ENCODE results near the gene KCND3.

DNA sequence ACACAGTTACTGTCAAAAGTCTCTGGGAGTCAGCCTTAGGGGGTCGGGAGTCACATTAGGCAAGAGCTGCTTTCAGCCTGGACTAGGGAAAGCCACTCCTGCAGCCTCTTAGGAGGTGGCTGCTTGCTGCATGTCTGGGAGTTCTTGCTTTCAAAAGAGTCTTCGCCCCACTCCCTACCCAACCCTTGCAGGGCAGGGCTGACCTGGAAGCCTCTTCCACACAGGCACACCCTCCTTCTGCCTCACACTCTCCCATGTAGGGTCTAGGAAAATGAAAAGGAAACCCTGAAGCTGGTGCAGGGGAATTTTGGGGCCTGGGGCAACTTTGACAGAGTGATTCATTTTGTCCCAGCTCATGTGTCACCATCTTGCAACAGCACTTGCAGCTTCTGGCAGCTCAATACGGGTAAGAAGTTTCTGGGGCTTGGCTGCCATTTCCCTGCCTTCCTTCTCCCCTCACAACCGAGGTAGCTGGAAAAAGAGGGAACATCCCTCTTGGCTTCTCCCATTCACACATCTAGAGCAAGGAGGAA is 37.3 kb downstream of the KCND3 start:
- TF ChIP-seq, protein P1, sequence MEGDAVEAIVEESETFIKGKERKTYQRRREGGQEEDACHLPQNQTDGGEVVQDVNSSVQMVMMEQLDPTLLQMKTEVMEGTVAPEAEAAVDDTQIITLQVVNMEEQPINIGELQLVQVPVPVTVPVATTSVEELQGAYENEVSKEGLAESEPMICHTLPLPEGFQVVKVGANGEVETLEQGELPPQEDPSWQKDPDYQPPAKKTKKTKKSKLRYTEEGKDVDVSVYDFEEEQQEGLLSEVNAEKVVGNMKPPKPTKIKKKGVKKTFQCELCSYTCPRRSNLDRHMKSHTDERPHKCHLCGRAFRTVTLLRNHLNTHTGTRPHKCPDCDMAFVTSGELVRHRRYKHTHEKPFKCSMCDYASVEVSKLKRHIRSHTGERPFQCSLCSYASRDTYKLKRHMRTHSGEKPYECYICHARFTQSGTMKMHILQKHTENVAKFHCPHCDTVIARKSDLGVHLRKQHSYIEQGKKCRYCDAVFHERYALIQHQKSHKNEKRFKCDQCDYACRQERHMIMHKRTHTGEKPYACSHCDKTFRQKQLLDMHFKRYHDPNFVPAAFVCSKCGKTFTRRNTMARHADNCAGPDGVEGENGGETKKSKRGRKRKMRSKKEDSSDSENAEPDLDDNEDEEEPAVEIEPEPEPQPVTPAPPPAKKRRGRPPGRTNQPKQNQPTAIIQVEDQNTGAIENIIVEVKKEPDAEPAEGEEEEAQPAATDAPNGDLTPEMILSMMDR (optimal IDR thresholded peaks at IDR 0.05 in 1 of 3, IDR thresholded peaks at IDR 0.05 in 1 of 3, conservative IDR thresholded peaks at IDR 0.05 in 1 of 3; ENCODE audit: extremely low read depth in 1 of 3, insufficient read depth in 2 of 3, low read length in 3 of 3), result no peak
- TF ChIP-seq EZH2 (IDR thresholded peaks at IDR 0.05; ENCODE audit: low read length), result no peak

Measured in keratinocyte (primary cell).